OCI-LY7 (cell line): ENCODE measurements around the gene RGS8.

Experiments
- EZH2phosphoT487 ChIP-seq: fragments of 200-600 bp; sonication (generic); IDR thresholded peaks from 2 replicates; pipeline ENCODE4 v1.6.1; 2018; ENCODE audit warnings: low read depth, borderline replicate concordance, mild to moderate bottlenecking, mixed run types, antibody characterized with exemption, low read length, moderate library complexity, mixed read lengths
- TF ChIP-seq, protein P1 (sequence below): fragments of 200-600 bp; sonication (generic); conservative IDR thresholded peaks from 2 replicates; pipeline ENCODE4 v1.5.1; 2014; ENCODE audit warnings: mild to moderate bottlenecking, antibody characterized with exemption, low read length, moderate library complexity, mixed read lengths

DNA sequence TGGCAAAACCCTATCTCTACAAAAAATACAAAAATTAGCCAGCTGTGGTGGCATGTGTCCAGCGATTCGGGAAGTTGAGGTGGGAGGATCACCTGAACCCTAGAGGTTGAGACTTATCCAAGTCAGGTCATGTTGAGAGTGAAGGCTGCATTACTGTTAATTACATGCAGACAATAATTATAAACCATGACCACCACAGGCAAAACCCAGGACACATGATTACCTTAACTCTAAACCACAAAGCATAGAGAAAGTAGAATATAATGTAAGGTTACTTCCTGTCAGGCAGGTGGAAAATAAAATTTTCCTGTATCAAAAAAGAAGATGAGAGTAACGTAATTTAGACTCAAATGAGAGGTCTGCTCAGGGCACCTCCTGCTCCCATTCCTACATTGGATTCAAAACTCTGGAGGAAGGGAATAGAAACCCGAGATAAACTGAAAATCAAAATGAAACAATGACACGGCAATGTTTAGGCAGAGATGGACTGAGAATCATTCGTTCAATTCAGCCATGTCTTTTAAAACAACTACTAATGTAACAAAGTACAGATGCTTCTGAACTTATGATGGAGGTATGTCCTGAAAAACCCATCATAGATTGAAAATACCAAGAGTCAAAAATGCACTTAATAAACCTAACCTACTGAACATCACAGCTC is 33.6 kb downstream of the RGS8 start:
- TF ChIP-seq, protein P1, sequence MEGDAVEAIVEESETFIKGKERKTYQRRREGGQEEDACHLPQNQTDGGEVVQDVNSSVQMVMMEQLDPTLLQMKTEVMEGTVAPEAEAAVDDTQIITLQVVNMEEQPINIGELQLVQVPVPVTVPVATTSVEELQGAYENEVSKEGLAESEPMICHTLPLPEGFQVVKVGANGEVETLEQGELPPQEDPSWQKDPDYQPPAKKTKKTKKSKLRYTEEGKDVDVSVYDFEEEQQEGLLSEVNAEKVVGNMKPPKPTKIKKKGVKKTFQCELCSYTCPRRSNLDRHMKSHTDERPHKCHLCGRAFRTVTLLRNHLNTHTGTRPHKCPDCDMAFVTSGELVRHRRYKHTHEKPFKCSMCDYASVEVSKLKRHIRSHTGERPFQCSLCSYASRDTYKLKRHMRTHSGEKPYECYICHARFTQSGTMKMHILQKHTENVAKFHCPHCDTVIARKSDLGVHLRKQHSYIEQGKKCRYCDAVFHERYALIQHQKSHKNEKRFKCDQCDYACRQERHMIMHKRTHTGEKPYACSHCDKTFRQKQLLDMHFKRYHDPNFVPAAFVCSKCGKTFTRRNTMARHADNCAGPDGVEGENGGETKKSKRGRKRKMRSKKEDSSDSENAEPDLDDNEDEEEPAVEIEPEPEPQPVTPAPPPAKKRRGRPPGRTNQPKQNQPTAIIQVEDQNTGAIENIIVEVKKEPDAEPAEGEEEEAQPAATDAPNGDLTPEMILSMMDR: no peak
- TF ChIP-seq EZH2phosphoT487: no peak
